ENCODE results near the gene HAP1. TPM values are rescaled to one million over a fixed set of nuclear protein-coding genes. Genes with fewer than 3 reads are reported as not detected.
"Not testable (repeated sequence)": the region's sequence is repeated elsewhere in the genome, so short reads cannot be mapped to it uniquely, and the experiment has no call there.

The HAP1 gene
- total RNA-seq, 2 donors from 2014 or later = 0.10 to 0.53 TPM

GRCh38 chr17:41777157-41777573, 42.7 kb upstream of the HAP1 start:
- Histone ChIP-seq H3K9ac (ENCODE audit: low read depth in 2 of 2, low read length in 2 of 2) (peak overlapping the region in 1 of 2 donors; percentile 68), H3K4me1 (peaks cover 57% of the 10 kb centered on the region), H3K27me3 (no peaks in the 10 kb centered on the region), H3K27ac (peak overlapping the region; percentile 95), H3K36me3 (no peaks in the 10 kb centered on the region), H3K9me3 (no peaks in the 10 kb centered on the region), H3K4me3 (no peak overlapping the region)
- TF ChIP-seq CTCF (IDR thresholded peaks at IDR 0.05) = peak; percentile 11
- intact Hi-C loops (cut with DNase I) = no loop called here
- no peak for DNase-seq

GRCh38 chr17:41776262-41776900, 41.9 kb upstream of the HAP1 start:
- H3K27me3 ChIP-seq; H3K4me3 ChIP-seq; H3K36me3 ChIP-seq; DNase-seq; intact Hi-C loops (cut with DNase I); H3K9me3 ChIP-seq: not testable (repeated sequence)
- Histone ChIP-seq H3K27ac (peak overlapping the region; percentile 95), H3K9ac (ENCODE audit: low read depth in 2 of 2, low read length in 2 of 2) (peak overlapping the region; percentile 44 to 76), H3K4me1 (peaks cover 65% of the 10 kb centered on the region)

- DNase-seq = peak; percentile 80
- no peaks in the 10 kb centered on the region for H3K27me3 ChIP-seq
- no peaks in the 10 kb centered on the region for H3K9me3 ChIP-seq
- peaks cover 10% of the 10 kb centered on the region for H3K36me3 ChIP-seq
- no peak for TF ChIP-seq CTCF (IDR thresholded peaks at IDR 0.05)
- H3K9ac ChIP-seq (ENCODE audit: low read depth in 2 of 2, low read length in 2 of 2) = peak overlapping the region; percentile 44 to 76
- H3K4me3 ChIP-seq = no peak overlapping the region
- H3K4me1 ChIP-seq = peaks cover 66% of the 10 kb centered on the region
- intact Hi-C loops (cut with DNase I) = no loop called here
- H3K27ac ChIP-seq = peak overlapping the region; percentile 95
Measured at GRCh38 chr17:41775394-41776226, 41.2 kb upstream of the HAP1 start.

GRCh38 chr17:41773731-41774193, 39.3 kb upstream of the HAP1 start:
- H3K36me3 ChIP-seq = peaks cover 12% of the 10 kb centered on the region
- no peak for TF ChIP-seq CTCF (IDR thresholded peaks at IDR 0.05)
- intact Hi-C loops (cut with DNase I) = no loop called here
- peak overlapping the region; percentile 95 for H3K27ac ChIP-seq
- no peaks in the 10 kb centered on the region for H3K27me3 ChIP-seq
- DNase-seq = peak; percentile 41
- H3K9me3 ChIP-seq = no peaks in the 10 kb centered on the region
- peaks cover 66% of the 10 kb centered on the region for H3K4me1 ChIP-seq
- no peak overlapping the region for H3K4me3 ChIP-seq
- H3K9ac ChIP-seq (ENCODE audit: low read depth in 2 of 2, low read length in 2 of 2) = peak overlapping the region; percentile 15 to 92

GRCh38 chr17:41773190-41773588, 38.7 kb upstream of the HAP1 start:
- peak overlapping the region; percentile 51 to 92 for H3K9ac ChIP-seq (ENCODE audit: low read depth in 2 of 2, low read length in 2 of 2)
- H3K27me3 ChIP-seq = no peaks in the 10 kb centered on the region
- no peak for TF ChIP-seq CTCF (IDR thresholded peaks at IDR 0.05)
- intact Hi-C loops (cut with DNase I) = no loop called here
- peaks cover 65% of the 10 kb centered on the region for H3K4me1 ChIP-seq
- peak overlapping the region; percentile 95 for H3K27ac ChIP-seq
- DNase-seq = peak; percentile 94
- no peak overlapping the region for H3K4me3 ChIP-seq
- H3K9me3 ChIP-seq = no peaks in the 10 kb centered on the region
- peaks cover 12% of the 10 kb centered on the region for H3K36me3 ChIP-seq
